Prostate gland (tissue), 2 donors: ENCODE data around the gene MLPH. TPM values are rescaled to one million over a fixed set of nuclear protein-coding genes. Genes with fewer than 3 reads are reported as not detected.
A peak's percentile ranks its signal among the peaks of the same experiment; 100 is the strongest.

ENCODE experiments used
- DNase-seq: peaks from one replicate; pipeline ENCODE4 v3.0.0-alpha.2; 2019; ENCODE audit warnings: low spot score
- H3K27ac ChIP-seq, 2 donors: fragments of 200-600 bp; sonication (generic); 2 replicates each; pipeline ENCODE4 v1.5.1; 2017 to 2019
- H3K27me3 ChIP-seq: fragments of 200-600 bp; sonication (generic); replicated peaks from 2 replicates; pipeline ENCODE4 v1.5.1; 2019; ENCODE audit not compliant: insufficient read depth
- H3K36me3 ChIP-seq, 2 donors: fragments of 200-600 bp; sonication (generic); 1 replicate in 1 of 2; 2 replicates in 1 of 2; pipeline versions ENCODE4 v1.5.1 to v1.8.1; 2017 to 2019
- H3K4me1 ChIP-seq: fragments of 200-600 bp; sonication (generic); replicated peaks from 2 replicates; pipeline ENCODE4 v1.5.1; 2019
- H3K4me3 ChIP-seq, 2 donors: fragments of 200-600 bp; sonication (generic); 2 replicates each; pipeline ENCODE4 v1.5.1; 2017 to 2019
- H3K9me3 ChIP-seq: fragments of 200-600 bp; sonication (generic); 2 replicates; pipeline ENCODE4 v1.5.1; 2017
- POLR2A ChIP-seq: fragments of 450-650 bp; IDR thresholded peaks from one replicate; pipeline ENCODE4 v1.6.1; 2016; ENCODE audit warnings: antibody characterized with exemption, mild to moderate bottlenecking
- POLR2AphosphoS5 ChIP-seq: sonication (generic); formaldehyde crosslinking; IDR thresholded peaks from one replicate; pipeline ENCODE4 v1.6.1; 2017; ENCODE audit warnings: antibody characterized with exemption
- WGBS: methylation state at CpG from one replicate; pipeline ENCODE4 v1.1.5; 2018; 5-methylcytosine and 5-hydroxymethylcytosine counted together
- intact Hi-C: fragments of 100-400 bp; cut with DNase I; formaldehyde crosslinking; loops from one replicate; pipeline ENCODE4 v1.14.2; 2022
- total RNA-seq, 2 donors: library from RNA; depleted of rRNA; stranded (reverse); fragments of >200 nt; gene quantifications; one replicate each; pipeline ENCODE4 v1.1.0, GENCODE V29; 2016
- TF ChIP-seq, protein P1 (sequence below), 4 experiments: fragments of 200-600 bp in 2 of 4; fragments of 450-650 bp in 2 of 4; sonication (generic) in 2 of 4; IDR thresholded peaks; 1 replicate in 3 of 4; 2 replicates in 1 of 4; pipeline ENCODE4 v1.5.1; 2016 to 2019; ENCODE audit warnings: antibody characterized with exemption in 4 of 4, mild to moderate bottlenecking in 2 of 4, moderate library complexity in 2 of 4

MLPH gene
- total RNA-seq, 2 donors from 2014 or later = 371 to 393 TPM

- H3K9me3 ChIP-seq = no peaks in the 10 kb centered on the region
- H3K27me3 ChIP-seq = no peaks in the 10 kb centered on the region
- peak; percentile 75 for DNase-seq
- H3K4me3 ChIP-seq = no peak overlapping the region
- WGBS = 38% methylated on average over 6 of the region's 6 CpGs
- H3K27ac ChIP-seq = peak overlapping the region; percentile 48 to 71
- peaks cover 9% of the 10 kb centered on the region for H3K4me1 ChIP-seq
- H3K36me3 ChIP-seq = no peaks in the 10 kb centered on the region
- peak; percentile 43 for TF ChIP-seq POLR2AphosphoS5
- TF ChIP-seq, protein P1, sequence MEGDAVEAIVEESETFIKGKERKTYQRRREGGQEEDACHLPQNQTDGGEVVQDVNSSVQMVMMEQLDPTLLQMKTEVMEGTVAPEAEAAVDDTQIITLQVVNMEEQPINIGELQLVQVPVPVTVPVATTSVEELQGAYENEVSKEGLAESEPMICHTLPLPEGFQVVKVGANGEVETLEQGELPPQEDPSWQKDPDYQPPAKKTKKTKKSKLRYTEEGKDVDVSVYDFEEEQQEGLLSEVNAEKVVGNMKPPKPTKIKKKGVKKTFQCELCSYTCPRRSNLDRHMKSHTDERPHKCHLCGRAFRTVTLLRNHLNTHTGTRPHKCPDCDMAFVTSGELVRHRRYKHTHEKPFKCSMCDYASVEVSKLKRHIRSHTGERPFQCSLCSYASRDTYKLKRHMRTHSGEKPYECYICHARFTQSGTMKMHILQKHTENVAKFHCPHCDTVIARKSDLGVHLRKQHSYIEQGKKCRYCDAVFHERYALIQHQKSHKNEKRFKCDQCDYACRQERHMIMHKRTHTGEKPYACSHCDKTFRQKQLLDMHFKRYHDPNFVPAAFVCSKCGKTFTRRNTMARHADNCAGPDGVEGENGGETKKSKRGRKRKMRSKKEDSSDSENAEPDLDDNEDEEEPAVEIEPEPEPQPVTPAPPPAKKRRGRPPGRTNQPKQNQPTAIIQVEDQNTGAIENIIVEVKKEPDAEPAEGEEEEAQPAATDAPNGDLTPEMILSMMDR (IDR thresholded peaks at IDR 0.05) = no peak
- intact Hi-C loops = no loop called here
Observed at GRCh38 chr2:237540823-237541222, 53.8 kb downstream of the MLPH start.

DNA sequence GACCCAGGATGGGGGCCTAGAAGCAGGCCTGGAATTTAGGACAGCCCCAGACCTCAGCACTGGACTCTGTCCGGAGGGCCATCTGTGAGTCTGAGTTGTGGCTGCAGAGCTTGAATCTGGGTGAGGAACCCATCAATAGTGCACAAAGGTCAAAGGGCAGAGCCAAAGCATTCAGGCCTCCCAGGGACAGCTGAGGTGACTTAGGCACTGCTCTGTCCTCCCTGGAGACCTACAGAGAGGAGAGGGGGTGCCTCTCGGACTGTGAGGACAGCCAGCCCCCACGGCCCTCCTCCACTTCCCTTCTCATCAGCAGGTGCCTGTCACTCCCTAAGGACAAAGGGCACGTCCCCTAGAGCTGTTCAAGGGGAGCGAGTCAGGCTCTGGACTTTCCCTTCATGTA, 54.2 kb downstream of the MLPH start:
- H3K27ac ChIP-seq = peak overlapping the region; percentile 32 to 71

DNA sequence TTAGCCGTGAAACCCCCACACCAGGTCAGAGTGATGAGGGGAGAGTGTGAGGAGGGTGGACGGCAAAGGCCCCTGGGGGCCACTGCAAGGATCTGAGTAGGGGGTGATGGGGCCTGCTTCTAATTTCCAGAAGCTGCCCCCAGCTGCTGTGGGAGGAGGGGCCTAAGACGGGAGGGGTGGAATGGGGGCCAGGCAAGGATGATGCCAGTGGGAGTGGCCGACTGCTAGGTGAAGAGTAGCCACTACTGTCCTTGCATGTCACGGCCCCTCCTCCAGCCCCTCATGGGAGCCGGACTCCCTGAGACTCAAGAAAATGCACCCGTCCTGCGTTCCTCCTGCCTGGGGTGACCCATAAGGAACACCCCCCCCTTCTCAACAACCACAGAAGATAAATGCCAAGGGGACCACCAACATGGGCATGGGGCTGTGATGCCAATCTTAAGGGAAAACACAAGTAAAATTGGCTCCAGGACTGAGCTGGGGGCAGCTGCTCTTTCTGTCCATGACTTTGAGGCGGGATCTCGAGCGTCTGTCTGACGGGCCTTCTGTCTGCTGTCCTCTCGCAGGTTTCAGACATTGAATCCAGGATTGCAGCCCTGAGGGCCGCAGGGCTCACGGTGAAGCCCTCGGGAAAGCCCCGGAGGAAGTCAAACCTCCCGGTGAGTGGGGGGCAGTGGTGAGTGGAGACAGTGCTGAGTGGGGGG, 55.1 kb downstream of the MLPH start:
- Histone ChIP-seq H3K9me3 (no peaks in the 10 kb centered on the region), H3K27ac (peak overlapping the region in 1 of 2 donors; percentile 71), H3K36me3 (peaks cover 0 to 5% of the 10 kb centered on the region in 2 donors), H3K4me1 (peaks cover 9% of the 10 kb centered on the region), H3K27me3 (no peaks in the 10 kb centered on the region), H3K4me3 (no peak overlapping the region)
- TF ChIP-seq, protein P1 (IDR thresholded peaks at IDR 0.05) = no peak
- TF ChIP-seq POLR2A = no peak
- TF ChIP-seq POLR2AphosphoS5 = no peak
- 90% methylated on average over 18 of the region's 18 CpGs for WGBS
- intact Hi-C loops = no loop called here
- no peak for DNase-seq

More for the DNA sequence above, 54.2 kb downstream of the MLPH start:
- intact Hi-C loops = no loop called here
- H3K9me3 ChIP-seq = no peaks in the 10 kb centered on the region
- H3K27me3 ChIP-seq = no peaks in the 10 kb centered on the region
- H3K4me3 ChIP-seq = no peak overlapping the region
- 89% methylated on average over 5 of the region's 5 CpGs for WGBS
- TF ChIP-seq, protein P1 (IDR thresholded peaks at IDR 0.05) = no peak
- TF ChIP-seq POLR2AphosphoS5 = no peak
- no peak for TF ChIP-seq POLR2A
- no peaks in the 10 kb centered on the region for H3K36me3 ChIP-seq
- no peak for DNase-seq
- H3K4me1 ChIP-seq = peaks cover 9% of the 10 kb centered on the region

GRCh38 chr2:237546040-237546875, 59.2 kb downstream of the MLPH start:
- intact Hi-C loops = no loop called here
- DNase-seq = no peak
- Histone ChIP-seq H3K9me3 (no peaks in the 10 kb centered on the region), H3K27ac (no peak overlapping the region), H3K27me3 (no peaks in the 10 kb centered on the region), H3K36me3 (peaks cover 0 to 5% of the 10 kb centered on the region in 2 donors), H3K4me1 (peaks cover under 1% of the 10 kb centered on the region), H3K4me3 (no peak overlapping the region)
- TF ChIP-seq POLR2A = no peak
- TF ChIP-seq POLR2AphosphoS5 = no peak
- TF ChIP-seq, protein P1 (IDR thresholded peaks at IDR 0.05) = no peak
- WGBS = 76% methylated on average over 8 of the region's 8 CpGs
